Neural cell (in vitro differentiated cells): Measurements from ENCODE around the gene RAP1GDS1.

Experiments used
- EP300 ChIP-seq: fragments of 450-650 bp; conservative IDR thresholded peaks from 2 replicates; pipeline ENCODE4 v1.6.1; 2014; ENCODE audit warnings: antibody characterized with exemption, mild to moderate bottlenecking, moderate library complexity; ENCODE audit not compliant: poor library complexity, severe bottlenecking
- EZH2 ChIP-seq: fragments of 200-600, 300-800 bp; shearing (Covaris generic), sonication (generic); IDR thresholded peaks from 2 replicates; pipeline ENCODE4 v1.6.1; 2014; ENCODE audit warnings: antibody characterized with exemption, low read length, borderline replicate concordance, mild to moderate bottlenecking; ENCODE audit not compliant: insufficient read depth, poor library complexity, severe bottlenecking
- RAD21 ChIP-seq: fragments of 450-650 bp; conservative IDR thresholded peaks from 2 replicates; pipeline ENCODE4 v1.6.1; 2014; ENCODE audit warnings: antibody characterized with exemption, mild to moderate bottlenecking, moderate library complexity
- SMC3 ChIP-seq: fragments of 450-650 bp; conservative IDR thresholded peaks from 2 replicates; pipeline ENCODE4 v1.6.1; 2014; ENCODE audit warnings: antibody characterized with exemption, mild to moderate bottlenecking, moderate library complexity; ENCODE audit not compliant: poor library complexity
- TF ChIP-seq, protein P1 (sequence below): fragments of 450-650 bp; IDR thresholded peaks from 2 replicates; pipeline ENCODE4 v1.5.1; 2014; ENCODE audit warnings: antibody characterized with exemption, mild to moderate bottlenecking, moderate library complexity; ENCODE audit not compliant: poor library complexity, severe bottlenecking
- TF ChIP-seq, protein P2 (sequence below): IDR thresholded peaks from 2 replicates; pipeline ENCODE4 v1.6.1; 2012; ENCODE audit warnings: borderline replicate concordance

DNA sequence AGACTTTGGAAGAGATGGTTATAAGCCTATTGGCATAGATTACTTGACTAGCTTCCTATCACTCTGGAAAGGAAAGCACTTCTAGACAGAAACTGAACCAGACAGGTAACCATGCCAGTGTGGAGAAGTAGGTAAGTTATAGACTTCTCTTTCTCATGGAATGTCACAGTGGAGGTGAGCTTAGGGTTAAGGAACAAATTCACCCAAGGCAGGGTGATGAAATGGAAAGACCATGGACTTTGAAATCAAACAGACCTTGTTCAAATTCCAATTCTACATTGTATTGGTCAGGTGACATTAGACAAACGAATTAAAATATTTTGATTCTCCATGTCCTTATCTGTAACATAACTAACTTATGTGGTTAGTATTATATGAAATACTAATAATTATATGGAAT, 7.7 kb upstream of the RAP1GDS1 start:
- TF ChIP-seq, protein P1, sequence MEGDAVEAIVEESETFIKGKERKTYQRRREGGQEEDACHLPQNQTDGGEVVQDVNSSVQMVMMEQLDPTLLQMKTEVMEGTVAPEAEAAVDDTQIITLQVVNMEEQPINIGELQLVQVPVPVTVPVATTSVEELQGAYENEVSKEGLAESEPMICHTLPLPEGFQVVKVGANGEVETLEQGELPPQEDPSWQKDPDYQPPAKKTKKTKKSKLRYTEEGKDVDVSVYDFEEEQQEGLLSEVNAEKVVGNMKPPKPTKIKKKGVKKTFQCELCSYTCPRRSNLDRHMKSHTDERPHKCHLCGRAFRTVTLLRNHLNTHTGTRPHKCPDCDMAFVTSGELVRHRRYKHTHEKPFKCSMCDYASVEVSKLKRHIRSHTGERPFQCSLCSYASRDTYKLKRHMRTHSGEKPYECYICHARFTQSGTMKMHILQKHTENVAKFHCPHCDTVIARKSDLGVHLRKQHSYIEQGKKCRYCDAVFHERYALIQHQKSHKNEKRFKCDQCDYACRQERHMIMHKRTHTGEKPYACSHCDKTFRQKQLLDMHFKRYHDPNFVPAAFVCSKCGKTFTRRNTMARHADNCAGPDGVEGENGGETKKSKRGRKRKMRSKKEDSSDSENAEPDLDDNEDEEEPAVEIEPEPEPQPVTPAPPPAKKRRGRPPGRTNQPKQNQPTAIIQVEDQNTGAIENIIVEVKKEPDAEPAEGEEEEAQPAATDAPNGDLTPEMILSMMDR: no peak
- no peak for TF ChIP-seq EZH2
- TF ChIP-seq SMC3: no peak
- TF ChIP-seq, protein P2, sequence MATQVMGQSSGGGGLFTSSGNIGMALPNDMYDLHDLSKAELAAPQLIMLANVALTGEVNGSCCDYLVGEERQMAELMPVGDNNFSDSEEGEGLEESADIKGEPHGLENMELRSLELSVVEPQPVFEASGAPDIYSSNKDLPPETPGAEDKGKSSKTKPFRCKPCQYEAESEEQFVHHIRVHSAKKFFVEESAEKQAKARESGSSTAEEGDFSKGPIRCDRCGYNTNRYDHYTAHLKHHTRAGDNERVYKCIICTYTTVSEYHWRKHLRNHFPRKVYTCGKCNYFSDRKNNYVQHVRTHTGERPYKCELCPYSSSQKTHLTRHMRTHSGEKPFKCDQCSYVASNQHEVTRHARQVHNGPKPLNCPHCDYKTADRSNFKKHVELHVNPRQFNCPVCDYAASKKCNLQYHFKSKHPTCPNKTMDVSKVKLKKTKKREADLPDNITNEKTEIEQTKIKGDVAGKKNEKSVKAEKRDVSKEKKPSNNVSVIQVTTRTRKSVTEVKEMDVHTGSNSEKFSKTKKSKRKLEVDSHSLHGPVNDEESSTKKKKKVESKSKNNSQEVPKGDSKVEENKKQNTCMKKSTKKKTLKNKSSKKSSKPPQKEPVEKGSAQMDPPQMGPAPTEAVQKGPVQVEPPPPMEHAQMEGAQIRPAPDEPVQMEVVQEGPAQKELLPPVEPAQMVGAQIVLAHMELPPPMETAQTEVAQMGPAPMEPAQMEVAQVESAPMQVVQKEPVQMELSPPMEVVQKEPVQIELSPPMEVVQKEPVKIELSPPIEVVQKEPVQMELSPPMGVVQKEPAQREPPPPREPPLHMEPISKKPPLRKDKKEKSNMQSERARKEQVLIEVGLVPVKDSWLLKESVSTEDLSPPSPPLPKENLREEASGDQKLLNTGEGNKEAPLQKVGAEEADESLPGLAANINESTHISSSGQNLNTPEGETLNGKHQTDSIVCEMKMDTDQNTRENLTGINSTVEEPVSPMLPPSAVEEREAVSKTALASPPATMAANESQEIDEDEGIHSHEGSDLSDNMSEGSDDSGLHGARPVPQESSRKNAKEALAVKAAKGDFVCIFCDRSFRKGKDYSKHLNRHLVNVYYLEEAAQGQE: no peak
- TF ChIP-seq RAD21: no peak
- no peak for TF ChIP-seq EP300
